HL-60 (cell line): Measurements from ENCODE around the gene NUBPL.

Experiments
- DNase-seq, 2 experiments: peaks; one replicate each; pipeline ENCODE4 v3.0.0-alpha.2; 2010 to 2020; ENCODE audit warnings: low read depth in 1 of 2, low spot score in 1 of 2
- H3K27ac ChIP-seq: fragments of 250-450 bp; sonication (Bioruptor Pico); replicated peaks from 2 replicates; pipeline ENCODE4 v1.5.1; 2020; ENCODE audit warnings: mild to moderate bottlenecking, moderate library complexity
- H3K27me3 ChIP-seq: fragments of 250-450 bp; sonication (Bioruptor Pico); 2 replicates; pipeline ENCODE4 v1.5.1; 2021; ENCODE audit warnings: mild to moderate bottlenecking, moderate library complexity; ENCODE audit not compliant: insufficient read depth, poor library complexity, severe bottlenecking
- H3K4me3 ChIP-seq: replicated peaks from 2 replicates; pipeline ENCODE4 v1.5.1; 2011; ENCODE audit warnings: mild to moderate bottlenecking, control low read depth, low read length; ENCODE audit not compliant: insufficient read depth
- CTCF ChIP-seq: IDR thresholded peaks from one replicate; pipeline ENCODE4 v1.5.1; 2011; ENCODE audit warnings: low read length, control low read depth, inconsistent platforms; ENCODE audit not compliant: insufficient read depth
- GABPA ChIP-seq: IDR thresholded peaks from 2 replicates; pipeline ENCODE4 v1.6.1; 2012; ENCODE audit warnings: low read depth
- POLR2AphosphoS5 ChIP-seq: IDR thresholded peaks from 2 replicates; pipeline ENCODE4 v1.6.1; 2012; ENCODE audit warnings: low read depth
- REST ChIP-seq: IDR thresholded peaks from 2 replicates; pipeline ENCODE4 v1.6.1; 2012; ENCODE audit warnings: low read depth; ENCODE audit not compliant: insufficient replicate concordance
- SPI1 ChIP-seq: IDR thresholded peaks from 2 replicates; pipeline ENCODE4 v1.6.1; 2012; ENCODE audit warnings: low read depth, mild to moderate bottlenecking, borderline replicate concordance

NUBPL gene

GRCh38 chr14:31582286-31582691, 21.1 kb downstream of the NUBPL start:
- TF ChIP-seq SPI1 = no peak
- TF ChIP-seq GABPA = no peak
- TF ChIP-seq REST = no peak
- TF ChIP-seq CTCF = no peak
- no peak for TF ChIP-seq POLR2AphosphoS5
- Histone ChIP-seq H3K27ac (no peak overlapping the region), H3K27me3 (no peaks in the 10 kb centered on the region), H3K4me3 (no peak overlapping the region)
- DNase-seq = no peak

GRCh38 chr14:31582836-31583452, 21.7 kb downstream of the NUBPL start:
- H3K27me3 ChIP-seq = no peaks in the 10 kb centered on the region
- no peak overlapping the region for H3K27ac ChIP-seq
- no peak overlapping the region for H3K4me3 ChIP-seq
- TF ChIP-seq GABPA (no peak), CTCF (no peak), REST (no peak), SPI1 (no peak), POLR2AphosphoS5 (no peak)
- DNase-seq = no peak

- H3K4me3 ChIP-seq = no peak overlapping the region
- no peak for TF ChIP-seq CTCF
- TF ChIP-seq POLR2AphosphoS5 = no peak
- no peak for TF ChIP-seq REST
- TF ChIP-seq SPI1 = no peak
- no peak for TF ChIP-seq GABPA
- no peaks in the 10 kb centered on the region for H3K27me3 ChIP-seq
- H3K27ac ChIP-seq = no peak overlapping the region
- no peak for DNase-seq
These were observed 29.0 kb downstream of the NUBPL start for GRCh38 chr14:31590206-31590605.
